Activated gamma-delta T cell treated with anti-CD3 and anti-CD28 coated beads, Interleukin-2, amount 50 U/mL, for 16 hours (primary cell): Measurements from ENCODE around the gene SEC11A.
"Not testable (repeated sequence)": the region's sequence is repeated elsewhere in the genome, so short reads cannot be mapped to it uniquely, and the experiment has no call there.

Source experiments
- DNase-seq: peaks from one replicate; pipeline ENCODE4 v3.0.0-alpha.2; 2020; ENCODE audit warnings: low read depth

Gene SEC11A

DNA sequence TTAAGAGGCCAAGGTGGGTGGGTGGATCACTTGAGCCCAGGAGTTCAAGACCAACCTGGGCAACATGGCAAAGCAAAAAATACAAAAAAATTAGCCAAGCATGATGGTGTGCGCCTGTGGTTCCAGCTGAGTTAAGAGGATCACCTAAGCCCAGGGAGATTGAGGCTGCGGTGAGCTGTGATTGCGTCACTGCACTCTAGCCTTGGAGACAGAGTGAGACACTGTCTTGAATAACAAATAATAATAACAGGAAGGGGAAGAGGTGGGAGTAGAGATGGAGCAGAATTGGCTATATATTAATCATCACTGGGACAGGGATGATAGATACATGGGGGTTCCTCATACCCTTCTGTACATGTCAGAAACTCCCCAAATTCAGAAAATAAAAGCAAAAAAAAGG is 34.1 kb downstream of the SEC11A start:
- DNase-seq: no peak

DNA sequence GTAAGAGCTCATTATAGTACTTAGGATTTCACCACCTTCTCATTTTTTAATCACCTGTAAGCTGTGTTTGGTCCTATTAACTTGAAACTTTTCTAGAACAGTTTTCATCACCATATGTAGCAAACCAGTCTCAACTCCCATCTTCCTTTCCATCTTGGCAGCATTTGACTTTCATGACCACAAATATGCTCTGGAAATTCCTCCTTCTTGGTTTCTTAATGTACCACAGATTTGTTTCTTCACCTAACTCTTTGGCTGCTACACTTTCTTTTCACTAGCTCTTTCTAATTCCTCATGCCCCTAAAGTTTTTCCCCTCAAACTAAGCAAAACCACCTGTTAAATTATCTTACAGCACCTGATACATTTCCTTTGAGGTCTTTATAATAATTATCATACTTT is 44.7 kb downstream of the SEC11A start:
- no peak for DNase-seq

DNA sequence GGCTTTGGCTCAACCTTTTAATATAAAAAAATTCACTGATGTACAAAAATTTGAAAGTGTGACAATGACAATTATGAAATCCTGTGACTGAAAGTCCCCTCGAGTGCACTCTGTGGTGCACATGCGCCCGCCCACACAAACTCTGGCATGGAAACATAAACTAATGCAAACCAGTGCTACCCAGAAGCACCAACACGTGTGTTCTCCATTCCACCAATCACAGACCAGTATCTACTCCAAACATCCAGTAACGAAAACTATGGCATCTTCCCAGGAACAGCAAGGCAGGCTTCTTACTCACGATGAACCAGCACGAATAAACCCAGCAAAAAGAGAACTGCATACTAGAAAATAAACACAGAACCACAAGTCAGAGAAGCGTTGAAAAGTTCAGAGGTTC is 46.2 kb downstream of the SEC11A start:
- no peak for DNase-seq

DNA sequence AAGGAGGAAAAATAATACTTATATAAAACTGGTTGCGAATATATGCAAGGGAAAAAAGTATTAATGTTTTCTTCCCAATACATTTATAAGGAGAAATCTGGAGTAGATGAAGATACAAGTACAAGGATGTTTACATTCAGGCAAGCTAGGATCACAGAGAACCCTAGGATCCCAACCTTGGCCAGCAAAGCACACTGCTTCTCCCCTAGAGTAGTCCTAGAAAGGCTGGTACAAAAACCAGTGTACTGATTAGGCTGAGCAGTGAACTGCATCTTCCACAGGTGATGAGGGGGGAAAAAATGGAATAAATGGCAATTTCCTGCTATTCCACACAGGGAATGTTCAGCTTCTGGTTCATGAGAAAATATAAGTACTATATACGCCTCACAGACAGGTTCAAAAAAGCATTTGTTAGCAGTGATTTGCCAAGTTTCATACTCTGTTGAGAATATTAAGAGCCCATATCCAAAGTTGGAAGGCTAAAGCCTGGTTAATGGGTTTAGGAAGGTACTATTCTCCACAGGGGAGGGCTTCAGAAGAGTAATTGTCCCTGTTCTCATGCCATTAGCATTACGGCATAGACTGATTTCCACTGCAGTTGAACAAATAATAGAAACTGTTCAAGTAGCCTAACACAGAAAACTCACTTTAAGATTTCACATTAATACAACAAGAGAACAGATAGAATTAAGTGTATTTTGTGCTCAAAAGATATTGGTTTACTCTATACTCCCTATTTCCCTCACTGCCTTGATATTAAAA is 47.5 kb downstream of the SEC11A start:
- DNase-seq: no peak

DNA sequence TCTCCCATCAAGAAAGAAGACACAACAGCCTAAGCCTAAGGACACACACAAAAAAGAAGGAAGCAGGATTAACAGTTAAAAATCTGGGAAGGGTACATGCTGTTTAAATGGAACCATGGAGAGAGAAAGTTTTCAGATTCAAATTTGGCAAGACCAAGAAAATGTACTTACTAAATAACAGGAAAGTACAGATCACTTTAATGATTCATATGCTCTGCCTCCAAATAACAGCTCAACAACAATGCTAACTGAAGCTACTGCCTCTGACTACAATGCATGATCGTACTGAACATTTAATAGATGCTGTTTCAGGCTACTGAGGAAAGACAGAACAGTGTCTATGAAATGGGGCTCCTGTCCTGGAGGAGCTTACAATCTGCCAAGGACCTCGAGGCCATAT is 49.6 kb downstream of the SEC11A start:
- DNase-seq: no peak

DNA sequence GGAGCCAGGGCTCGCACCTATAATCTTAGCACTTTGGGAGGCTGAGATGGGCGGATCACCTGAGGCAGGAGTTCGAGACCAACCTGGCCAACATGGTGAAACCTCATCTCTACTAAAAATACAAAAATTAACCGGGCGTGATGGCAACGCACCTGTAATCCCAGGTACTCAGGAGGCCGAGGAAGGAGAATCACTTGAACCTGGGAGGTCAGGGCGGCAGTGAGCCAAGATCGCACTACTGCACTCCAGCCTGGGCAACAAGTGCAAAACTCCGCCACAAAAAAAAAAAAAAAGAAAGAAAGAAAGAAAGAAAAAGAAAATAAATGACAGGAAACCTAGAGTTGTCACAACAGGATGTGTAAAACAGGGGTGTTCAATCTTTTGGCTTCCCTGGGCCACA is 54.9 kb downstream of the SEC11A start:
- no peak for DNase-seq

DNA sequence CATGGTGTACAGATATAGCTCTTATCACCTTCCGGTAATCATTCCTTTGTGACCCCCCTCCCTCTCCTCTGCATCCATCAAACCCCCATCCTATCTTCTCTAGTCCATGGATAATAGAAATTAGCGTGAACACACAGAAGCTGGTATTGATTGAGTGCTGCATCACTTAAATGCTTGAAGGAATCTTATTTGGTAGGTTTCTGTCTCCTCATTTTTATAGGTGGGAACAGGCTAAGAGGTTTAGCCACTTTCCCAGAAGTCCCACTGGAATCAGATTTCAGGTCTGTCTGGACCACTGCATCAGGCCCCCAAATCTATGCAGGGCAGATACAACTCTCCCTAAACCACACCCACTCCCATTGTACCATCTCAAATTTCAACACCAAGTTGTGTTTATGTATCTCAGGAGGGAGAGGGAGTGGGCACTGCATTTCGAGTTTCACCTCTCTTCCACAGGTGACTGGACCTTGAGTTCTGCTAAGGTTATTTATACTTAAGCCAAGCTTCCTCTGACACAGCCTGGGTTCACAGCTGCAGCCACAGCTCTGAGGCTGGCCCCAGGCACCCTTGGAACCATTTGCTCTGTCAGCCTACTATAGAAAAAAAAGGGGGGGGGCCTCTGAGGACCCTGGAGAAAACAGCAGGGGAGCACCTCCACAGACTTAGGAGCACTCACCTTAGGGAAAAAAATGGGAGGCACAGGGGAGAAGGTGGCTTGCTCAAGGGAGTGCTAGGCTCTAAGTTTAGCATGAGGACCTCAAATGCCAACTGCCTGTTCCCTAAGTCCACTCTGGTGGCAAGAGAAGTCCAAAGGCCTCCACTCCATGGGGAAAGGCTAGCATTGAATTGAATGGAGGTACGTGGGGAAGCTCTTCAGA is 55.8 kb downstream of the SEC11A start:
- DNase-seq: no peak

DNA sequence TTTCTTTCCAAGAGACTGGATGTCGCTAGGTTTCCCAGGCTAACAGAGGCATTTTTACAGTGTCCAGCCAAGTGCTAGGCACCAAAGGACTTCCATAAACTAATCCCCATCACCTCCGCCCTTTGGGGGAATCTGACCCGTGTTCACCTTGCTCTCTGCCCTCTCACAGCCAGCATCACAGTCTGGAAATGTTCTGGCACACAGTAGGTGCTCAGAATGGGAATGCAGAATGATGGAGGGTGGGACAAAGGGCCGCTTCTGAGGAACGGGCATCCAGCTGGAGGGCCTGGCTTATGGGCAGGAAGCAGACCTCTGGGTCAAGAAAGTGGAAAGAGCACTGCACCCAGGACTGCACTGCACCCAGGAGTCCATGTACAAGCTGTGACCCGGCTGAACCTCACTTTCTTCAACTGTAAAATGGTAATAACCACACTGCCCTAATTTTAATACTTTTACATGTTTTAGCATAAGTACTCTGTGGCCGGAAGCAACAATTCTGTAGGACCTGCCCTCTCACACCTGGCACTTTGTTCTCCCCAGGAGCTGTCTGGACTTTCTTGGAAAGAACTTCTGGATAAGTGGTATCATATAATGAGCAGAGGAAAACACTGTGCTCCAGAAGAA is 57.0 kb downstream of the SEC11A start:
- no peak for DNase-seq

DNA sequence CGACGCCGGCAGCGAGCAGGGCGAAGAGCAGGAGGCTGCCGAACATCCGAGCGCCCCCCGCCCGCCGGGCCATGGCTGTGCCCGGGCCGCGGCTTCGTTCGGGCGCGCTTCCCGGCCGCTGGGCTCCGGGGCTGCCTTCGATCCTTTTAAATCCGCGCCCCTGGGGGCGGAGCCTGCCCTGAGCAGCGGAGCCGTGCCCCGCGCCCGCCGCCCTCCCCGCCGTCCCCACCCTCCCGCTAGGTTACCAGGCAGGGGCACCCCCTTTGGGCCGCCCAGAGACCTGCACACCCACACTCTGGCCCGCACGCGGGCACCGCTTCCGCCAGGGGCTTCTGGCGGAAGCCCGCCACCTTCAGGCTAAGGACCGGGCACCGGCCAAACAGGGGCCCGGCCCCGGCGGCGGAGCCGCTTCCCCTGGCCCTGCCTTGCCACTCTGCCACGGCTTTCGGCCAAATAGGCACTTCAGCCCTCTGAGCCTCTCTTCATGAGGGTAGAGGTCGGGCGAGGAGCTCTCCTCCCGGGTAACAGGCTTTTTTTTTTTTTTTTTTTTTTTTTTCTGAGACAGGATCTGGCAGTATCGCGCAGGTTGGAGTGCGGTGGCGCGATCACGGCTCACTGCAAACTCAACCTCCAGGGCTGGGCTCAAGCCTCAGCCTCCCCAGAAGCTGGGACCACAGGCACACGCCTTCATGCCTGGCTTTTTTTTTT is 57.7 kb downstream of the SEC11A start, which contains the start of gene NMB:
Gene NMB, minus strand, starts transcription at position 120 of the 708 bp plus-strand sequence. Its CDS starts 47 bp downstream, at position 73.
- DNase-seq: peak; percentile 79

DNA sequence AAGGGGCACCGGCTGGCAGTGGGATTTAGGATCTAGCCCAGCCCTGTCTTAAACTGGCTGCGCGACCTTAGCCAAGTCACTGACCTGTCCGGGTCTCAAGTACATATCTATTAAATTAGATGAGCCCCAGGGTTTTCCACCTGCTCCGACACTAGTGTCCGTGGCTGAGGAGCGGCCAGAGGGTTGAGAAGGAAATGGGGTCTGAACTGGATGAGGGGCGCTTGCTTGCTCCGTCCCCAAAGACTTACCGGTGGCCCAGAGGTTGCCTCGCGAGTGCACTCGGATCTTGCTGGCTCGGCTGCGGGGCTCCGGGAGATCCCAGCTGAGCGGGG is 58.2 kb downstream of the SEC11A start:
- no peak for DNase-seq

DNA sequence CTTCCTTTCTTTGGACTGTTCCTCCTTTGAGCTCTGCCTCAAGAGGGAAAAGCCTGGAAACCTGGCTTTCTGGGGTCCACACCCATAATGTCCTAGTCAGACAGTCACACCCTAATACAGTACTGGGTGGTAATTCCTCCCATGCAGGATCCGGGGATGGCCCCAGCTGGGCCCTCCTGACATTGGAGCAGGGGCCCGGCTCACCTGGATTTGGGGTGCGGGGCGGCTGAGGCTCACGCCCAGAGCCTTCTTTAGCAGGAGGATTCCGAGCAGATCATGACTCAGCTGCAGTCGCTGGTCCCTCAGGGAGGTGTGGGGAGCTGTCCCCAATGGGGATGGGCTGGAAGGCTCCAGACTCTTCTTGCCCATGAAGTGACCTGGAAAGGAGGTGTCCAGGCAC is 59.0 kb downstream of the SEC11A start:
- DNase-seq: no peak

DNA sequence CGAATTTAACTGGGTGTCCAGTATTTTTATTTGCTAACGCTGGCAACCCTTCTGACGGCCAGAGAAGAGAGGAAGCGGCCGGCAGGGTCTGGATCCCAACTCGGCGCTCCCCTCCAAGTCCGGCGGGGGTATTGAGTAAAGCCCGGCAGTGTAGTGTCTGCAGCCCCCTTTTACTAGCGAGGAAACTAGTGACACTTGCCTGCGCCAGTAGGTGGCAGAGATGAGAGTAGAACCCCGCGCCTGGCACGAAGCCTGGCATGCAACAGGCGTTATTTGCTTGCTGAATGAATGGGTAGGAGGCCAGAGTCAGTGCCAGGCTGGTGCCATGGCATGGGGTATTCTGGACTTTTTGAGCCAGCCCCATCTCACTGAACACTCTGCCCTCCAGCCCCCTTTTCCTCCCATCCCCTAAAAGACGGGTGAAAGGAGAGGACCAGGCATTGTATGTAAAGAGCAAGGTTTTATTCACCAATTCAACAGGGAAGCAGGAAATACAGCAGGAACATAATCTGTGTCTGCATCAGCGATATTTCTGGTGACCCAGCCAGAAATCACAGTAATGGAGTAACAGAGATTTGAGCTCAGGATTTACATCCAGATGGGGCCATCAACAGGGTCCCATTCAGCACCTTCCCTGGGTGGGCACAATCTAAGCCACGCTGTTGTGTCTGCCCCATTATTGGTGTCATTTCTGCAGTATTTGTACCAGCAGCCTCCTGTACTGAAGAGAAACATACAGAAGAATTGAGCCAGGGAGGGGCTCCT is 61.1 kb downstream of the SEC11A start:
- peak; percentile 66 for DNase-seq

DNA sequence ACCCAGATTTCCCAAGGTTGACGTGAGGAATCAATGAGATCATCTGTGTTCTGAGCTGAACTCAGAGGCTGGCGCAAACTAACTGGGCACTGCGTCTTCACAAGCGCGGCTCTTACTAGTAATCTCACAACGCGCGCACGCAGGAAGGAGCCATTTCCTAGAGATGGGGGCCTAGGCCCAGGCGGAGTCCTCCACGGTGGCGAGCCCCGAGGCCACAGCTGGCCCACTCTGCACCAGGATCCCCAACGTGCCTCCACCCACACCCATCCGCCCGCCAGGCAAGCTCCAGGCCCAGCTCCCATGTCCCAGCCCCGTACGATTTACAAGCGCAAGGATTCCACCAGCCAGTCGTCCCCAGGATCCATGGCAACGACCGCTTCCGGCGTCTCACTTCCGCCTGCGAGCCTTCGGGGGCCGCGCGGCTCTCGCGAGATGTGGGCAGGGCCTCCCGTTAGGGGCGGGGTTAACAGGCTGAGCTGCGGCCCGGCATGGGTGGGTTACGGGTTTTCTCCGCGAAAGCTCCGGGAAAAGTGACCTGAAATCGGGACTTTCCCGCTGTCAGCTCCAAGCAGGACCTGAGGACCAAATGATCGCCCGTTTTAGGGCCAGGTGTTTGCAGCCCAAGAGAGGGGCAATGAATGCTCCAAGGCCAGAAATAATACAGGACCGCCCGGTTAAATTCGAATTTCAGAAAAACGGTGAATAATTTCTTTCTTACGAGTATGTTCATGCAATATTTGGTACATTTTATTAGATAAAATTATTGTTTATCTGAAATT is 61.8 kb downstream of the SEC11A start, which contains the start of gene WDR73:
Gene WDR73, minus strand, starts transcription at position 374 of the 779 bp plus-strand sequence. Its CDS starts 9 bp downstream, at position 365.
- DNase-seq: peak; percentile 98

DNA sequence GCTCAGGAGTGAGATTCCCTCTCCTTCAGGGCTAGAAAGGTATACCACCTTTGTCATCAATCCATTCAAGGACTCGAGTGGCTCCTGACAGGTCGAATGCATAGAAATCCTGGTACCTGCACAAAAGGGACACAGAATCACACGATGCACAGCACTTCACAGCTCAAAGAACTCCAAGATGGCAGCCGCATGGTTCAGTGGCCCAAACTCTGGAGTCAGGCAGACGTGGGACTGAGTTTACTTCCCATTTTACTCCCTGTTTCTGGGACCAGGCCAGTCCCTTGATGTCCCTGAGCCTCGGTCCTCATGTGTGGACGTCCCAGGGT is 62.4 kb downstream of the SEC11A start:
- no peak for DNase-seq

DNA sequence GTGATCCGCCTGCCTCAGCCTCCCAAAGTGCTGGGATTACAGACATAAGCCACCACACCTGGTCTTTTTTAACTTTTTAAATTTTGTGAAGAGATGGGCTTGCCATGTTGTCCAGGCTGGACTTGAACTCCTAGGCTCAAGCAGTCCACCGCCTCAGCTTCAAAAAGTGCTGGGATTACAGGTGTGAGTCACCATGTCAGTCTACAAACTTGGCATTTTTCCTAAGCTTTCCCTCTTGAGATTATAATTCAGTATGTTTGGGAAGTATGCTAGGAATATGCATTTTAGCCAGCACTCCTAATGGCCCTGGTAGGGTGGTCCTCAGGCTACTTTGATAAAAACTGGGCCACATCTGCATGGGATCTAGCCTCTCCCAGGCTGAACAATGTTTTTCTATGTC is 66.2 kb downstream of the SEC11A start:
- DNase-seq: no peak

DNA sequence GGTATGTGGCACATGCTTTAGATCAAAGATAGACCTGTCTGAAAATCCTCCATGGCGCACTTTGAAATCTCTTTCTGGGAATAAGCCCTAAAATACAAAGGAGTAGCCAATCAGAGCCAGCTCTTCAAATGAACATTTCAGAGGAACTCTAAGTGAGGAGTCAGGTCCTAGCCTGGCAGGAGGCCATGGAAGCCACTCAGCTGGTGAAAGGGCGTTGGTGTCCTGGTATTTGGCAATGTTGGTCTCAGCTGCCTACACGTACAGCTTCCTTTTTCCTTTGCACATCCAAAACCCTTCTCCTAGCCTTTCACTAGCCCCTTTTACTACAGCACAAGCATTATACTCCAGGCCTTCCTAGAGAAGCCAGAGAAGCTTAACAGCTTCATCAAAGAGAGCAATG is 67.4 kb downstream of the SEC11A start:
- no peak for DNase-seq

DNA sequence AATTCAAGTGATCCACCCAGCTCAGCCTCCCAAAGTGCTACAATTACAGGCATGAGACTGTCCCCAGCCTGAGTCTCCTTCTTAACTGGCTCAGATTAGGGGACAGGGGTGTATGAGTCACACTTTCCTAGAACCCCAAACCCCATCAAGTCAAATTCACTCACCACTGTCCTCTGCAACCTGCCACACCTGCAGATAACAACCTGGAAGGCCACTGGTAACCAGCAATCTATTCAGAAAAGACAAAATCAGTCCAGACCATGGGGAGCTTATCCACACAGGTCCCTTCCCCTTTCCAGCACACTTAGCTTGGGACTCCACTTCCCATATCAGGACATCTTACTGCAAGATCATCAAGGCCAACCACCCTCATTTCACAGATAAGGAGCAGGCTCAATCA is 68.2 kb downstream of the SEC11A start:
- no peak for DNase-seq

DNA sequence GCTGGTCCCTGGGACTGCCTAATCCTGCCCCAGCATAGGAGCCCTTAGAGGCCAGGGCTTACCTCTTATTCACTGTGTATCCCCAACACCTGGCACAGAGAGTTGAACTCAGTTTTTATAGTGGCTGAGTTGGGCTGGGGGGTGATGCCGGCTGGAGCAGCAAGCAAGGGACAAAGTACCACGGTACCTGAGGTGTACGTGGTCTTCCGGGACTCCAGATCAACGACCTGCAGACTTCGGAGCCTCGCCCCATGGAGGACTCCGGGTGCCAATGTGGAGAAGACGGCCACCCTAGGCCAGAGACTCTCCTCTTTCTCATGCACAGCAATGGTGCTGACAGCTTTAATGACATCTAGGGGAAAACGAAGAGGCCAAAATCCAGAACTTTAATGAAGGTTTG is 69.9 kb downstream of the SEC11A start:
- DNase-seq: no peak

DNA sequence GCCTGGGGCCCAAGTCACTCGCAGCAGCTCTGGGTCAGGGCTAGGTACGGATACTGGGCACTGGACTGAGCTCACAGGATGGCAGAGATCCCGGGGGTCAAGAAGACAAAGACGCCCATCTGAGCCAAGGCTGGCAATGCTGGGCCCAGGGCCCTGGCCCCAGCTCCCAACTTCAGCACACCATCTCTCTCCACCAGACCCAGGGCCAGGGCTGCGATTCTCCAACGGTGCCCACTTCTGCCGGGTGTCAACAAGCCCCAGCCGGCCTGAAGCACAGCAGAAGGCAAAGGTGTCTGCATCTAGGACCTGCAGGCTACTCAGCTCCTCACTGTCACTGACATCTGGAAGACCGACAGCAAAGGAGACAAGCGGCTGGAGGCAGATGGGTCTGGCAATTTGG is 70.4 kb downstream of the SEC11A start:
- DNase-seq: no peak

DNA sequence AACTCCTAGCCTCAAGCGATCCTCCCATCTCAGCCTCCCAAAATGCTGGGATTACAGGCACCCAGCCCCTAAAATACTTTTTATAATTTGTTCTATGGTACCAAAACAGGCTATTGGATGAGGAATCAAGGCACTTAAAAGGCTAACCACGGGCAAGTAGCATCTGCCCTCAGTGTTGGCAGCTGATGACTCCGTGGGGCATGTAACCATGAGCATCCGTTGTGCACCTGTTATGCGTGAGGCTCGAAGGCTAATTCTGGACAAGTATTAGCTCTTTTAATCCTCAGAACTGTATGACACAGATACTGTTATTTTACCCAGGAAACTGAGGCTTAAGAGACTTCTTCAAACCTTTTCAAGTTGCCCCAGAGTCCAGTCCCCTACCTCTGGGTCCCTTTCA is 72.1 kb downstream of the SEC11A start:
- DNase-seq: no peak

DNA sequence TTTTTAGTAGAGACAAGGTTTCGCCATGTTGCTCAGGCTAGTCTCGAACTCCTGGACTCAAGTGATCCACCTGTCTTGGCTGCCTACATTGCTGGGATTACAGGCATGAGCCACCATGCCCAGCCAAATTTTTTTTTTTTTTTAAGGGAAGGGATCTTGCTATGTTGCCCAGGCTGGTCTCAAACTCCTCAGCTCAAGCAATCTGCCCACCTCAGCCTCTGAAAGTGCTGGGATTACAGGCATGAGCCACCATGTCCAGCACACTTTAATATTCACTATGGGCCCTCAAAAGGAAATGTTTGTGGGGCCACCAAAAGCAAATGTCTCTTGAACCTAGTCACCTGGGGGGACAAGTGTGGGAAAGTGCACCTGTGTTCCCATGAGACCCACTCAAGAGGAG is 73.3 kb downstream of the SEC11A start:
- not testable (repeated sequence) for DNase-seq
